ENCODE results near the gene INPP4B.

INPP4B gene

GRCh38 chr4:142168181-142168580 lies 677.9 kb downstream of the INPP4B start:
- no peak overlapping the region for H3K9ac ChIP-seq (ENCODE audit: low read depth in 1 of 2, low read length in 2 of 2)
- no peaks in the 10 kb centered on the region for H3K9me3 ChIP-seq (ENCODE audit: control insufficient read depth in 1 of 2, low read length in 2 of 2)
- no peaks in the 10 kb centered on the region for H3K36me3 ChIP-seq (ENCODE audit: control insufficient read depth in 1 of 2, insufficient read depth in 2 of 2, low read length in 2 of 2)
- no peaks in the 10 kb centered on the region for H3K27me3 ChIP-seq (ENCODE audit: control insufficient read depth in 1 of 2, insufficient read depth in 2 of 2, low read length in 2 of 2)
- no peaks in the 10 kb centered on the region for H3K4me1 ChIP-seq (ENCODE audit: control insufficient read depth in 1 of 2, insufficient read depth in 2 of 2, low read length in 2 of 2)
- no peak overlapping the region for H3K4me3 ChIP-seq (ENCODE audit: low read depth in 1 of 2, low read length in 2 of 2)
- H3K27ac ChIP-seq (ENCODE audit: low read depth, low read length) = no peak overlapping the region

- no peak overlapping the region for H3K27ac ChIP-seq (ENCODE audit: low read depth, low read length)
- H3K9me3 ChIP-seq (ENCODE audit: control insufficient read depth in 1 of 2, low read length in 2 of 2) = no peaks in the 10 kb centered on the region
- no peak overlapping the region for H3K9ac ChIP-seq (ENCODE audit: low read depth in 1 of 2, low read length in 2 of 2)
These were observed 681.2 kb downstream of the INPP4B start for GRCh38 chr4:142164767-142165500.

DNA sequence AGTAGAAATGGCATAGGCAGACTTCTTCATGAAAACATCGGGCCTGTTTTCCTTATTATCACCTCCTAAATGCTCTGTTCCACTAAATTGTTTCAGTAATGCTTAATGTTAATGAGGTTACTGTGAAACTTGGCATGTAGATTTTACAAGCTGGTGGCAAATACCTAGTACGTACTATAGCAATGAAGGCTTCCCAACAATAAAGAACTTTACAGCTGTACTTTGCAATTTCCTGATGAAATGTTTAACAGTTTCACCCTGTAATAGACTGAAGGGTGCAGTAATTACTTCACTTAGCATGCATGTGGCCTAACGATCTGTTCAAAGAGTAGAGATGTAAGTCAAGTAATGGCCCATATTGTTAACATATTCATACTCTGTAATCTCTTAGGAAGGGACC lies 685.0 kb downstream of the INPP4B start:
- Histone ChIP-seq H3K9ac (ENCODE audit: low read depth in 1 of 2, low read length in 2 of 2) (no peak overlapping the region), H3K27me3 (ENCODE audit: control insufficient read depth in 1 of 2, insufficient read depth in 2 of 2, low read length in 2 of 2) (no peaks in the 10 kb centered on the region), H3K4me1 (ENCODE audit: control insufficient read depth in 1 of 2, insufficient read depth in 2 of 2, low read length in 2 of 2) (no peaks in the 10 kb centered on the region), H3K27ac (ENCODE audit: low read depth, low read length) (no peak overlapping the region), H3K36me3 (ENCODE audit: control insufficient read depth in 1 of 2, insufficient read depth in 2 of 2, low read length in 2 of 2) (peaks cover 0 to 4% of the 10 kb centered on the region in 2 donors), H3K4me3 (ENCODE audit: low read depth in 1 of 2, low read length in 2 of 2) (no peak overlapping the region), H3K9me3 (ENCODE audit: control insufficient read depth in 1 of 2, low read length in 2 of 2) (no peaks in the 10 kb centered on the region)

More at GRCh38 chr4:142164767-142165500, 681.2 kb downstream of the INPP4B start:
- Histone ChIP-seq H3K4me3 (ENCODE audit: low read depth in 1 of 2, low read length in 2 of 2) (no peak overlapping the region), H3K36me3 (ENCODE audit: control insufficient read depth in 1 of 2, insufficient read depth in 2 of 2, low read length in 2 of 2) (peaks cover 0 to 4% of the 10 kb centered on the region in 2 donors), H3K27me3 (ENCODE audit: control insufficient read depth in 1 of 2, insufficient read depth in 2 of 2, low read length in 2 of 2) (no peaks in the 10 kb centered on the region), H3K4me1 (ENCODE audit: control insufficient read depth in 1 of 2, insufficient read depth in 2 of 2, low read length in 2 of 2) (no peaks in the 10 kb centered on the region)

- no peak overlapping the region for H3K4me3 ChIP-seq (ENCODE audit: low read depth in 1 of 2, low read length in 2 of 2)
- H3K27ac ChIP-seq (ENCODE audit: low read depth, low read length) = no peak overlapping the region
- H3K9ac ChIP-seq (ENCODE audit: low read depth in 1 of 2, low read length in 2 of 2) = no peak overlapping the region
- no peaks in the 10 kb centered on the region for H3K9me3 ChIP-seq (ENCODE audit: control insufficient read depth in 1 of 2, low read length in 2 of 2)
- no peaks in the 10 kb centered on the region for H3K4me1 ChIP-seq (ENCODE audit: control insufficient read depth in 1 of 2, insufficient read depth in 2 of 2, low read length in 2 of 2)
- peaks cover 0 to 4% of the 10 kb centered on the region in 2 donors for H3K36me3 ChIP-seq (ENCODE audit: control insufficient read depth in 1 of 2, insufficient read depth in 2 of 2, low read length in 2 of 2)
- H3K27me3 ChIP-seq (ENCODE audit: control insufficient read depth in 1 of 2, insufficient read depth in 2 of 2, low read length in 2 of 2) = no peaks in the 10 kb centered on the region
These were observed 685.6 kb downstream of the INPP4B start for GRCh38 chr4:142160509-142160908.

DNA sequence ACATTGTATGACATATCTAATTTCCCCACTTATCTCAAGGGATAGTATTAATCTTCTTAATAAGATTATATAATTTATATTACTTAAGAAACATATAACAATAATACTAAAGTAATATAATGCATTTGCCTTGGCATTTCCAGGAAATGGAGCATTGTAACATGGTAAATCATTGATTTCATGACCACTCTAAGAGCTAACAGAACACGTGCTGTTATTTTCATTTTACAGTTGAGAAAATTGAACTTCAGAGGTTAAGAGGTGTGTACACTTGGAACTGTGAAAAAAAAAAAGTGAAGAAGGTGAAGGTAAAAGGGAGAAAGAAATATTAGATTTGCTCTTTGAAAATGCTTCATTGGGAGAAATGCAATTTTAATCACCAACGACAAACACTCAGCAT lies 687.1 kb downstream of the INPP4B start:
- H3K36me3 ChIP-seq (ENCODE audit: control insufficient read depth in 1 of 2, insufficient read depth in 2 of 2, low read length in 2 of 2) = peaks cover 0 to 4% of the 10 kb centered on the region in 2 donors
- H3K9me3 ChIP-seq (ENCODE audit: control insufficient read depth in 1 of 2, low read length in 2 of 2) = no peaks in the 10 kb centered on the region
- H3K9ac ChIP-seq (ENCODE audit: low read depth in 1 of 2, low read length in 2 of 2) = no peak overlapping the region
- H3K27me3 ChIP-seq (ENCODE audit: control insufficient read depth in 1 of 2, insufficient read depth in 2 of 2, low read length in 2 of 2) = no peaks in the 10 kb centered on the region
- H3K27ac ChIP-seq (ENCODE audit: low read depth, low read length) = no peak overlapping the region
- no peaks in the 10 kb centered on the region for H3K4me1 ChIP-seq (ENCODE audit: control insufficient read depth in 1 of 2, insufficient read depth in 2 of 2, low read length in 2 of 2)
- no peak overlapping the region for H3K4me3 ChIP-seq (ENCODE audit: low read depth in 1 of 2, low read length in 2 of 2)

GRCh38 chr4:142156256-142156655 lies 689.8 kb downstream of the INPP4B start:
- no peak overlapping the region for H3K27ac ChIP-seq (ENCODE audit: low read depth, low read length)
- H3K27me3 ChIP-seq (ENCODE audit: control insufficient read depth in 1 of 2, insufficient read depth in 2 of 2, low read length in 2 of 2) = no peaks in the 10 kb centered on the region
- H3K9me3 ChIP-seq (ENCODE audit: control insufficient read depth in 1 of 2, low read length in 2 of 2) = no peaks in the 10 kb centered on the region

DNA sequence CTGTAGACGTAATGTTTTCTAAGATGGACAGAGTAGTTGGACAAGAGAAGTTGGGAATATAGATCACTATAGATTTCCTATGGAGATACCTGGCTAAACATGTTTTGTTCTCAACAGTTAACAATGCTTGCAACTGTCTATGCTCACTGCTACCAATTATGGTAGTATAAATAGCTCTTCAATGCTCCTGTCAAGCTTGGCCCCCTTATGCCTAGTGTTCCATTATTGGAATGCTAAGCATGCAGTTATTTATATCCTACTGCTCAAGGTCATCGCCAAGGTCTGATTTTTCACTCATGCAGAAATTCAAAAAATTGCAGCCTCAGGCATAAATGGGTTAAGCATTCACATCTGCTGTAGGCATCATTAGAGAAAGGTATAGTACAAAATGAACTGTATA lies 690.8 kb downstream of the INPP4B start:
- H3K27ac ChIP-seq (ENCODE audit: low read depth, low read length) = no peak overlapping the region

More at GRCh38 chr4:142156256-142156655, 689.8 kb downstream of the INPP4B start:
- H3K9ac ChIP-seq (ENCODE audit: low read depth in 1 of 2, low read length in 2 of 2) = no peak overlapping the region
- no peaks in the 10 kb centered on the region for H3K4me1 ChIP-seq (ENCODE audit: control insufficient read depth in 1 of 2, insufficient read depth in 2 of 2, low read length in 2 of 2)
- no peak overlapping the region for H3K4me3 ChIP-seq (ENCODE audit: low read depth in 1 of 2, low read length in 2 of 2)
- peaks cover 0 to 4% of the 10 kb centered on the region in 2 donors for H3K36me3 ChIP-seq (ENCODE audit: control insufficient read depth in 1 of 2, insufficient read depth in 2 of 2, low read length in 2 of 2)

DNA sequence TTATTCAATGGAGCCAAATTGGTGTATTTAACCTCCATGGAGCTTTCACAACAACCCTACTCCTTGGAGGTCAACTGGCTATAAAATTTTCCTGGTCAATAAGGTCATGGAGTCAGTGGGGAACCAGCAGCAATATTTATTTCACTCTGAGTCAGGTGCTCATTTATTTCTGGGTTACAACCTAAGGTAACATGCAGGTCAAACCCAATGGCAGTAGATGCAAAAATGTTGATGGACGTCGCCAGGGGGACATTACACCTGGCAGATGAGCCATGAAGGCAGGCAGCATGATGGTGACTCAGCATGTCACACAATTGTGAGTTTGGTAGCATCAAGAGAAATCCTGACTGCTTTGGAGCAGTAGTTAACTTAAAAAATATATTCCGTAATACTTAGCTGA lies 695.6 kb downstream of the INPP4B start:
- Histone ChIP-seq H3K4me1 (ENCODE audit: control insufficient read depth in 1 of 2, insufficient read depth in 2 of 2, low read length in 2 of 2) (no peaks in the 10 kb centered on the region), H3K9me3 (ENCODE audit: control insufficient read depth in 1 of 2, low read length in 2 of 2) (no peaks in the 10 kb centered on the region), H3K27me3 (ENCODE audit: control insufficient read depth in 1 of 2, insufficient read depth in 2 of 2, low read length in 2 of 2) (no peaks in the 10 kb centered on the region), H3K27ac (ENCODE audit: low read depth, low read length) (no peak overlapping the region), H3K4me3 (ENCODE audit: low read depth in 1 of 2, low read length in 2 of 2) (no peak overlapping the region), H3K9ac (ENCODE audit: low read depth in 1 of 2, low read length in 2 of 2) (no peak overlapping the region), H3K36me3 (ENCODE audit: control insufficient read depth in 1 of 2, insufficient read depth in 2 of 2, low read length in 2 of 2) (no peaks in the 10 kb centered on the region)

More for the DNA sequence above, 690.8 kb downstream of the INPP4B start:
- Histone ChIP-seq H3K4me3 (ENCODE audit: low read depth in 1 of 2, low read length in 2 of 2) (no peak overlapping the region), H3K4me1 (ENCODE audit: control insufficient read depth in 1 of 2, insufficient read depth in 2 of 2, low read length in 2 of 2) (no peaks in the 10 kb centered on the region), H3K9ac (ENCODE audit: low read depth in 1 of 2, low read length in 2 of 2) (no peak overlapping the region), H3K36me3 (ENCODE audit: control insufficient read depth in 1 of 2, insufficient read depth in 2 of 2, low read length in 2 of 2) (peaks cover 0 to 3% of the 10 kb centered on the region in 2 donors), H3K27me3 (ENCODE audit: control insufficient read depth in 1 of 2, insufficient read depth in 2 of 2, low read length in 2 of 2) (no peaks in the 10 kb centered on the region), H3K9me3 (ENCODE audit: control insufficient read depth in 1 of 2, low read length in 2 of 2) (no peaks in the 10 kb centered on the region)

GRCh38 chr4:142144813-142145212 lies 701.3 kb downstream of the INPP4B start:
- H3K9ac ChIP-seq (ENCODE audit: low read depth in 1 of 2, low read length in 2 of 2) = no peak overlapping the region
- no peaks in the 10 kb centered on the region for H3K9me3 ChIP-seq (ENCODE audit: control insufficient read depth in 1 of 2, low read length in 2 of 2)
- no peaks in the 10 kb centered on the region for H3K4me1 ChIP-seq (ENCODE audit: control insufficient read depth in 1 of 2, insufficient read depth in 2 of 2, low read length in 2 of 2)
- H3K4me3 ChIP-seq (ENCODE audit: low read depth in 1 of 2, low read length in 2 of 2) = no peak overlapping the region
- H3K27ac ChIP-seq (ENCODE audit: low read depth, low read length) = no peak overlapping the region
- no peaks in the 10 kb centered on the region for H3K27me3 ChIP-seq (ENCODE audit: control insufficient read depth in 1 of 2, insufficient read depth in 2 of 2, low read length in 2 of 2)
- H3K36me3 ChIP-seq (ENCODE audit: control insufficient read depth in 1 of 2, insufficient read depth in 2 of 2, low read length in 2 of 2) = no peaks in the 10 kb centered on the region

DNA sequence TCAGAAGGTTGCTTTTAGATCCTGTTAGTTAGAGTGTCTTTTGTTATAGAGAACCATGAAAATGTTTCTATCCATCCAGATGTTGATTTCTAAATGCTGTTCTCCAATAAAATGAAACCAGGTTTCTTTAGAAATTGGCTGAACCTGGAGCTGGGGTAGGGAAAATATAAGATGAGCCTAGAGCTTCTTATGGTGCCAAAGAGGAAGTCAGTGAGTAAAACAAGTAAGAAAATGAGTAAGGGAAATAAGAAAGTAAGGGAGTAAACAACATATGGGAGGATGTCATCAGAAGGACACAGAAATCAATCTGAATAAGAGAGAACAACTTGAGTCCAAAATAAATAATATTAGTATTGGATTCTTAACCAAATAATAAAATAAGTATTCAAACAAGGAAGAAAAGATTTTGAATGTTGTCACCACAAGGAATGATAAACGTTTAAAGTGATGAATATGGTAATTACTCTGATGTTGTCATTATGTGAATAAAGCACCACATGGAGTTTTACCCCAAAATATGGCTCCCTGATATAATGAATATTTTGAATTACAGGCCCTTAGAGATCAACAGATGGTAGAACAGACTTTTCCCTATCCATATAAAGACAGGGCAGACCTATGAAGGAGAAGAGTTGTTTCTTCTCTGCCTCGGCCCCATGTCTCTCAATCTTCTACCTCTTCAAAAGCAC lies 703.6 kb downstream of the INPP4B start:
- H3K27ac ChIP-seq (ENCODE audit: low read depth, low read length) = no peak overlapping the region

More for the DNA sequence above, 703.6 kb downstream of the INPP4B start:
- Histone ChIP-seq H3K9me3 (ENCODE audit: control insufficient read depth in 1 of 2, low read length in 2 of 2) (no peaks in the 10 kb centered on the region), H3K36me3 (ENCODE audit: control insufficient read depth in 1 of 2, insufficient read depth in 2 of 2, low read length in 2 of 2) (no peaks in the 10 kb centered on the region), H3K27me3 (ENCODE audit: control insufficient read depth in 1 of 2, insufficient read depth in 2 of 2, low read length in 2 of 2) (no peaks in the 10 kb centered on the region), H3K4me3 (ENCODE audit: low read depth in 1 of 2, low read length in 2 of 2) (no peak overlapping the region), H3K4me1 (ENCODE audit: control insufficient read depth in 1 of 2, insufficient read depth in 2 of 2, low read length in 2 of 2) (no peaks in the 10 kb centered on the region), H3K9ac (ENCODE audit: low read depth in 1 of 2, low read length in 2 of 2) (no peak overlapping the region)

Measured in duodenal mucosa (tissue), 2 donors.